GM18858 (cell line): ENCODE data around the gene TNRC18.

ENCODE experiments used
- ATAC-seq: cut with Tn5 transposase; IDR thresholded peaks from one replicate; pipeline ENCODE4 v1.9.1; 2021; ENCODE audit not compliant: unreplicated experiment

The TNRC18 gene

DNA sequence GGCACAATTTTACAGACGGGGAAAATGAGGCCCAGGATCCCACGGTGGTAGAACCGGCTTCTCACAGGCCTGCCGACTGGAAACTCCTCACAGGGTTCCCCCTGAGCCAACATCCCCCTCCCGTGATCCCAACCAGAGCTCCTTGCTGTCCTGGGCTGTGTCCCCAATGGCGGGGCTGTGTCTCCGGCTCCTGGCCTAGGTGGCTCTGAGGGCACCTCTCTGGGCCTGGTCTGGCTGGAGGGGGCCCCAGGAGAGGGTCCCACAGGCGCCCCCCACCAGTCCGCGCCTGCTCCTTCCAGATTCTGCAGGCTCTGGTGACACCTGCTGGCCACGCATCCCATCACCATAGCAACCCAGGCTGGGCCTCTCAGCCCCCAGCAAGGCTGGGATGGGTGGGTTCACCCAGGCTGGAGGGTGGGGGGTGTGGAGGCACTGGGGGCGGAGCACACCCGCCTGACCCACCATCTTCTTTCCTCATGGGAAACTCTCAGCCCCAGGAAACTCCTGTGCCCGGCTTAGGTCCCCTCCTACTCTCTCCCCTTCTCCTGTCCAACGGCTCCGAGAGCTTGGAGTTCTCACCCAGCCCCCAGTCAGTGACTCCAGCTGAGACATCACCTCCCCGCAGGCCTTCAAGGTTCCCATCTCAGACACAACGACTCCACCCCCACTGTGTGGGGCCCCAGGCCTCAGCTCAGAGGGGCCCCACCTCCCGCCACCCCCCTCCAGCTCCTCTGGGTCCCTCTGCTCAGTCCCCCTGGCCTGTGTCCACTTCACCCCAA lies 27.1 kb upstream of the TNRC18 start:
- ATAC-seq = no peak

DNA sequence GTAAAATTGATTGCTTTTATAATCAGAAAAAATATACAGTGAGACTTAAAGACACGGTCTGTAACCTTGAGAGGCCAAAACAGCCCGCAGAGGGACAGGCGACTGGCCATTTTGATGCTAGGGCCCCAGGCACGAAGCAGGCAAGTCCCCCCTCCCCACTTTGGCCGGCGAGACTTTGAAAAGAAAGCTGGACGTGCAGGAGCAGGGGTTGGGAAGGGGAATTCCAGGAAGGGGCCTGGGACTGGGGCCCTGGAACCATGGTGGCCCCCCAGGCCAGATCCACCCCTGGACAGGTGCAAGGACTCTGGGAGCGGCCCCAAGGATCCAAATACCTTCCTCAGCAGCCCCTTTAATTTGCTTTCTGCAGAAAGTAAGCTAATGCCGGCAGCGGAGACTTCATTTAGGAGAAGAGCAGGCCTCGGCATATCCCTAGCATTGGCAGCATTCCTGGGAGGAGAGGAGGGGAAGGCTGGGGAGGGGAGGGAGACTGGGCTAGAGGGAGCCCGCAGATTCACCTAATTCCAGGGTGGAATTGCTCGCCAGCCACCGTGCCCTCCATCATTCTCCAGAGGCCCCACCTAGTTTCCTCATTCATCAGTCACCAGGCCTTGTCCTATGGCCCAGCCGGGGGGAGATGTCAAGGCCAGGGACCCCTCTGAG lies 24.9 kb upstream of the TNRC18 start:
- no peak for ATAC-seq

- ATAC-seq = no peak
These were observed 22.5 kb upstream of the TNRC18 start for GRCh38 chr7:5445981-5446594.

- no peak for ATAC-seq
These were observed 20.0 kb upstream of the TNRC18 start for GRCh38 chr7:5443678-5444077.

- no peak for ATAC-seq
These were observed 19.2 kb upstream of the TNRC18 start for GRCh38 chr7:5442757-5443305.

- no peak for ATAC-seq
These were observed 18.3 kb upstream of the TNRC18 start for GRCh38 chr7:5441840-5442503.

DNA sequence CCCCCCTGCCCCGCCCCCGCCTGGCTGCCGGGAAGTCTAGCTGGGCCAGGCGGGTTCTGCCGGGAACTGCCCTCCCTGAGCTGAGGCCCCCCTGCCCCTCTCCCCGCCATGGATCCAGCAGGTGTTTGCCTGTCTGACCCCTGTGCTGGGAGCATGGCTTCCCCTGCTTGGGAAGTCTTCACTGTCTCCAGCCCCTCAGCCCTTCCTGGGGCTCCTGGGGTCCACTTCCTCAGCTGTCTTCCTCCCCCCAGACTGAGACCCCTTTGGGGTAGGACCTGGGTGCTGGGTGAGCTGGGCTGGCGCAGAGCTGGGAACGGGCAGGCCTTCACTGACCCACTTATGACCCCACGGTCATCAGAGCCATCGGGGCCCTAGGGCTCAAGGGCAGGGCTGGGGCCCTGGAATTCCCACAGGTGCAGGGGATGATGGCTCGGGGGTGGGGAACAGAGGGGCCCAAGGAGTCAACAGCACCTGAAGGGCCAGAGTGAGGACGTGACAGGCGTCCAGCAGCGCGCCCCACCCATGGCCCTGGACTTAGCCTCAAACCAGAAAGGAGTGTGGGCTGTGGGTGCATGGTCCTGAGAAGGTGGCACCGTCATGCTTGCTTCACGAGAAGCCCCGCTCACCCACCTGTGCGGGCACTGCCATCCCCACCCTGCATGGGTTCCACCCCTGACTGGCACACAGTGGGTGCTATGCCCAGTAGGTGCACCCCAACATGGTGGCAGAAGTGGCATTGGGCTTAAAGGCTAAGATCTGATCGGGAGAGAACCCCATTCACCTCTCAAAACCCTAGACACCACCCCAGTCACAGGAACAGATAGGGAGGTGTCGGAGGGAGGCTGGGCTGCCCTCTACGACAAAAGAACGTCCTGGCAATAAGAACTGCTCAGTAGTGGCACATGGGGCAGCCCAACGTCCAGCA lies 16.2 kb upstream of the TNRC18 start:
- no peak for ATAC-seq

DNA sequence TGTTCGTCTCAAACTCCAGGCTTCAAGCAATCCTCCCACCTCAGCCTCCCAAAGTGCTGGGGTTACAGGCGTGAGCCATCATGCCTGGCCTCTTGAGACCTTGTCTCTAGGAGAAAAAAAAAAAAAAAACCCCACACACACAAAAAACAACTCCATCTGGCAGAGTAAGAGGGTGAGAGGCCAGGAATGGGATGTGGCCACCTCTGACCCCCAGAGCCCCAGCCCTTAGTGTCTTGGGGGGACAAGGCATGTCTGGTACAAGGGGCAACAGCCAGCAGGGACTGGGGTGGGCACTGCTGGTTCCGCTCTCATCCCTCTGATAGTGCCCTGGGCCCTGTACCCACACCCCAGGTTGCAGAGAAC lies 15.6 kb upstream of the TNRC18 start:
- ATAC-seq = no peak

DNA sequence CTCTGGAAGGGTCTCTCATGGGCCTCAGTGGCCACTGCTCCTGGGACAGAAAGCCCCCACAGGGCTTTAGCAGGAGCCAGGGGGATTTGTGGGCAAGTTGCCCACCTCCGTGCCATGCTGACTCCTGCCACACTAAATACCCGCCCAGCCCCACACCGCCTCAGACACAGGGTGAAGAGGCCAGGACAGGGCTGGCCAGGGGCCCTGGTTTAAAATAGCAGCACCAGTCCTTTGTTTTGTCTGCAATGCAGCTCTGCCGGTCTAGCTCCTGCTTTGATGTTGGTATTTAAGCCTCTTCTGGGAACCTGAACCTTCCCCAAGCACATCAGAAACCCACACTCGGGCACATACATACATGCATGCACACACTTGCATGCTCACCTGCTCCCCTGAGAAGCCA lies 14.4 kb upstream of the TNRC18 start:
- no peak for ATAC-seq

DNA sequence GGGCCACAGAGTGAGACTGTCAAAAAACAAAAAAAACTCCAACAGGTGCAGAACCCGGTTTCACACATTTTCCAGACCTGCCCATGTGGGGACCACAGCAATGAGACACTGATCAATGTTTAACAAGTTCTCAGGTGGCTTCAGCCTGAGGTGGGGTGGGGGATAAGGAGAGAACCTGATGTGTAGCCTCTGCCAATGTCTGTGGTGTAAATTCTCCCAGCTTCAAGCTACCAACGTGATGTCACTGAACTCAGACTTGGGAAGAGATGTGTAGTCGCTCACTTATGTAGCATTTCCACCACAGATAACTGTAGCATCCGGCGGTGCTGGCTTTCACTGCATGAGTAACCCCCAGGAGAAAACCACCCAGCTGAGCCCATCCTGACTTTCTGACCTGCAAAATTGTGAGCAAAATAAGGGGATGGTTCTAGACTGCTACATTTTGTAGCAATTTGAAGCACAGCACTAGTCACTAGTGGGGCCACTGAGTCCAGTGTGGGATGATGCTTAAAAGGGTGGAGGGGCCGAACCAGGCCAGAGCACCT lies 13.8 kb upstream of the TNRC18 start:
- ATAC-seq = no peak

GRCh38 chr7:5436003-5436678 lies 12.5 kb upstream of the TNRC18 start:
- ATAC-seq = no peak

GRCh38 chr7:5435291-5436002 lies 11.8 kb upstream of the TNRC18 start:
- no peak for ATAC-seq

- ATAC-seq = no peak
These were observed 9.5 kb upstream of the TNRC18 start for GRCh38 chr7:5433181-5433580.

DNA sequence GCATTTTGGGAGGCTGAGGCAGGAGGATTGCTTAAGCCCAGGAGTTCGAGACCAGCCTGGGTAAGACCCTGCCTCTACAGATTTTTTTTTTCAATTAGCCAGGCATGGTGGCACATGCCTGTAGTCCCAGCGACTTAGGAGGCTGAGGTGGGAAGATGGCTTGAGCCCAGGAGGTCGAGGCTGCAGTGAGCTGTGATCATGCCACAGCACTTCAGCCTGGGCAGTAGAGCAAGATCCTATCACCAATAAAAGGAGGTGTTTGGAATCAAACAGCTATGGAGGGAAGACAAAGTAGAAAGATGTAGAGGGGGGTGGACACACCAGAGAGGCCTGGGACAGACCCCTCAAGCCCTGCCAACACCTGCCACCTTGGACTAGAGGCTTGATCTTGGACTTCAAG lies 9.1 kb upstream of the TNRC18 start:
- no peak for ATAC-seq

GRCh38 chr7:5431560-5432015 lies 8.0 kb upstream of the TNRC18 start:
- no peak for ATAC-seq

DNA sequence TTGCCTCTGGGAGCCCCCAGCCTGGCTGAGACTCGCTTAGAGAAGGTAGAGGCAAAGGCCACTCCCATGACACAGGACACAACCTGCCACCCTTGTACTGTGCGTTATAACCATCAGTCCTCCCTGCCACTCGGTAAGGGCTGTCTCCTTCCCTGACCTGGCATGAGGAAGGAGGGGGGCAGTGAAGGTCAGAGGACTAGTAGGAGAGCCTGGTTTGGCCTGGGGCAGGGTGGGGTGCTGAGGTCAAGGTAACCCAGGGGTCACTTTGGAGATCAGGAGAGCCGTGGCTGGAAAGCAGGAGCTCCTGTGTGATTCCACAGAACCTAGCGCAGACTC lies 6.9 kb upstream of the TNRC18 start:
- ATAC-seq = no peak

- no peak for ATAC-seq
These were observed 6.4 kb upstream of the TNRC18 start for GRCh38 chr7:5429857-5430611.

- ATAC-seq = no peak
These were observed 5.7 kb upstream of the TNRC18 start for GRCh38 chr7:5429253-5429856.
